HG02840 (cell line): Measurements from ENCODE around the gene GDI2.
"Not testable (repeated sequence)": the region's sequence is repeated elsewhere in the genome, so short reads cannot be mapped to it uniquely, and the experiment has no call there.

ENCODE experiments used
- ATAC-seq: cut with Tn5 transposase; IDR thresholded peaks from one replicate; pipeline ENCODE4 v1.9.1; 2021; ENCODE audit warnings: mild to moderate bottlenecking, moderate library complexity, moderate number of reproducible peaks; ENCODE audit not compliant: unreplicated experiment, low FRiP score

The GDI2 gene

GRCh38 chr10:5794236-5794635 is 19.0 kb downstream of the GDI2 start:
- ATAC-seq: no peak

- no peak for ATAC-seq
These were observed 23.6 kb downstream of the GDI2 start for GRCh38 chr10:5789626-5790025.

GRCh38 chr10:5788969-5789368 is 24.3 kb downstream of the GDI2 start:
- no peak for ATAC-seq

GRCh38 chr10:5783300-5783699 is 29.9 kb downstream of the GDI2 start:
- ATAC-seq: no peak

- no peak for ATAC-seq
These were observed 31.1 kb downstream of the GDI2 start for GRCh38 chr10:5782174-5782573.

GRCh38 chr10:5779730-5780129 is 33.5 kb downstream of the GDI2 start:
- no peak for ATAC-seq

- not testable (repeated sequence) for ATAC-seq
These were observed 35.5 kb downstream of the GDI2 start for GRCh38 chr10:5777758-5778157.

GRCh38 chr10:5776881-5777197 is 36.4 kb downstream of the GDI2 start:
- ATAC-seq: no peak

- no peak for ATAC-seq
These were observed 36.9 kb downstream of the GDI2 start for GRCh38 chr10:5776136-5776880.

GRCh38 chr10:5775685-5776084 is 37.5 kb downstream of the GDI2 start:
- ATAC-seq: no peak

GRCh38 chr10:5774987-5775620 is 38.1 kb downstream of the GDI2 start:
- no peak for ATAC-seq

- ATAC-seq: no peak
These were observed 47.0 kb downstream of the GDI2 start for GRCh38 chr10:5766189-5766588.

GRCh38 chr10:5765617-5766016 is 47.6 kb downstream of the GDI2 start:
- ATAC-seq: no peak

- ATAC-seq: no peak
These were observed 48.6 kb downstream of the GDI2 start for GRCh38 chr10:5764422-5765297.

GRCh38 chr10:5762531-5762930 is 50.7 kb downstream of the GDI2 start:
- no peak for ATAC-seq

GRCh38 chr10:5761220-5761619 is 52.0 kb downstream of the GDI2 start:
- ATAC-seq: no peak

- ATAC-seq: no peak
These were observed 52.7 kb downstream of the GDI2 start for GRCh38 chr10:5760515-5760914.

GRCh38 chr10:5758927-5759326 is 54.3 kb downstream of the GDI2 start:
- no peak for ATAC-seq

GRCh38 chr10:5757766-5758517 is 55.3 kb downstream of the GDI2 start:
- no peak for ATAC-seq

GRCh38 chr10:5752301-5752871 is 60.8 kb downstream of the GDI2 start:
- ATAC-seq: no peak
